Left lung (tissue), 10 donors: ENCODE data around the gene ERO1B. TPM values are rescaled to one million over a fixed set of nuclear protein-coding genes. Genes with fewer than 3 reads are reported as not detected.
A peak's percentile ranks its signal among the peaks of the same experiment; 100 is the strongest.

ENCODE experiments used
- ATAC-seq: fragments of 200-7000 bp; cut with Tn5 transposase; one replicate; pipeline ENCODE4 v1.9.1; 2020; ENCODE audit warnings: moderate library complexity
- DNase-seq, 4 donors: peaks; one replicate each; pipeline ENCODE4 v3.0.0-alpha.2; 2013 to 2020
- H3K27ac ChIP-seq, 2 donors: fragments of 200-600 bp; sonication (generic) in 1 of 2; one replicate each; pipeline versions ENCODE4 v1.5.0 to v1.8.0; 2020 to 2021
- H3K27me3 ChIP-seq, 2 donors: fragments of 200-600 bp; sonication (generic) in 1 of 2; one replicate each; pipeline versions ENCODE4 v1.5.0 to v1.8.0; 2020 to 2021
- H3K36me3 ChIP-seq, 2 donors: fragments of 200-600 bp; sonication (generic) in 1 of 2; one replicate each; pipeline versions ENCODE4 v1.5.0 to v1.8.0; 2020 to 2021
- H3K4me1 ChIP-seq, 2 donors: fragments of 200-600 bp; one replicate each; pipeline ENCODE4 v1.8.0; 2021
- H3K4me3 ChIP-seq, 2 donors: fragments of 200-600 bp; sonication (generic) in 1 of 2; one replicate each; pipeline versions ENCODE4 v1.5.0 to v1.8.0; 2020 to 2021; ENCODE audit warnings: mild to moderate bottlenecking in 1 of 2
- H3K9me3 ChIP-seq, 2 donors: fragments of 200-600 bp; sonication (generic) in 1 of 2; one replicate each; pipeline versions ENCODE4 v1.5.0 to v1.8.0; 2020 to 2021
- intact Hi-C, 2 donors: fragments of 100-400 bp; cut with DNase I; formaldehyde crosslinking; loops; one replicate each; pipeline versions ENCODE4 v1.11.2 to v1.14.2; 2022
- polyA plus RNA-seq, 6 donors: library from polyadenylated mRNA; unstranded; fragments of 120-200 nt; gene quantifications; one replicate each; pipeline ENCODE4 v1.2.1, GENCODE V29; 2013; ENCODE audit not compliant: insufficient read length in 6 of 6
- total RNA-seq, 2 donors: library from RNA; stranded (reverse); fragmentation: NEBNext Ultra II Directional; extraction: Animal tissue kit (Norgen Biotek cat#: 25700); gene quantifications; one replicate each; pipeline ENCODE4 v1.2.1, GENCODE V29; 2021
- TF ChIP-seq, protein P1 (sequence below), 2 donors: fragments of 200-600 bp; sonication (generic) in 1 of 2; IDR thresholded peaks; one replicate each; pipeline versions ENCODE4 v1.5.0 to v1.8.0; 2021; ENCODE audit warnings: antibody characterized with exemption in 2 of 2
- donor health status: DM: no; HTN: yes; CAD: no.
- donor health status: DM: no; HTN: no; CAD: no.

Gene ERO1B
- total and polyA plus RNA-seq, 8 donors, result 5.8 to 11.1 (median 9.5) TPM

DNA sequence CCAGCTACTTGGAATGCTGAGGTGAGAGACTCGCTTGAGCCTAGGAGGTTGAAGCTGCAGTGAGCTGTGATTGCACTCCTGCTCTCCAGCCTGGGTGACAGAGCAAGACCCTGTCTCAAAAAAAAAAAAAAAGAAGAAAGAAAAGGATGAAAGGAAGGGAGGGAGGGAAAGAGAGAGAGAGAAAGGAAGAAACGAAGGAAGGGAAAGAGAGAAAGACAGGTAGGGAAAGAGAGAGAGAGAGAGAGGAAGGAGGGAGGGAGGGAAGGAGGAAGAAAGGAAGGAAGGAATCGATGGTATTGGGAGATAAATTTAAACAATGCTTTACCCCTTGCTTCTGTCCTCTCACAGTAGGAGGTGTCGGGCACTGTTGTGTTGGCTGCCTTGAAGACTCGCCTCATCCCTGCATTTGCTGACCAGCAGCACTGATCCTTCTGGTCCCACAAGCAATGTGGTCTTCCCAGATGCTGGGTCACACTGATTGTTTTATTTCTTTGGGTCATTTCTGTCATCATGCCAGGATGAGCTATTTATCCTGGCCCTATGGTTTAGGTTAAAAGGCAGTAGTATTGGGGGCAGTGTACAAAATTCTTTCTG is 108.5 kb downstream of the ERO1B start:
- ATAC-seq, result no peak
- H3K4me1 ChIP-seq, result peaks cover 0 to 9% of the 10 kb centered on the region in 2 donors
- TF ChIP-seq, protein P1, sequence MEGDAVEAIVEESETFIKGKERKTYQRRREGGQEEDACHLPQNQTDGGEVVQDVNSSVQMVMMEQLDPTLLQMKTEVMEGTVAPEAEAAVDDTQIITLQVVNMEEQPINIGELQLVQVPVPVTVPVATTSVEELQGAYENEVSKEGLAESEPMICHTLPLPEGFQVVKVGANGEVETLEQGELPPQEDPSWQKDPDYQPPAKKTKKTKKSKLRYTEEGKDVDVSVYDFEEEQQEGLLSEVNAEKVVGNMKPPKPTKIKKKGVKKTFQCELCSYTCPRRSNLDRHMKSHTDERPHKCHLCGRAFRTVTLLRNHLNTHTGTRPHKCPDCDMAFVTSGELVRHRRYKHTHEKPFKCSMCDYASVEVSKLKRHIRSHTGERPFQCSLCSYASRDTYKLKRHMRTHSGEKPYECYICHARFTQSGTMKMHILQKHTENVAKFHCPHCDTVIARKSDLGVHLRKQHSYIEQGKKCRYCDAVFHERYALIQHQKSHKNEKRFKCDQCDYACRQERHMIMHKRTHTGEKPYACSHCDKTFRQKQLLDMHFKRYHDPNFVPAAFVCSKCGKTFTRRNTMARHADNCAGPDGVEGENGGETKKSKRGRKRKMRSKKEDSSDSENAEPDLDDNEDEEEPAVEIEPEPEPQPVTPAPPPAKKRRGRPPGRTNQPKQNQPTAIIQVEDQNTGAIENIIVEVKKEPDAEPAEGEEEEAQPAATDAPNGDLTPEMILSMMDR (IDR thresholded peaks at IDR 0.05), result no peak
- no peaks in the 10 kb centered on the region for H3K9me3 ChIP-seq
- no peak overlapping the region for H3K4me3 ChIP-seq
- H3K27ac ChIP-seq, result no peak overlapping the region
- H3K27me3 ChIP-seq, result no peaks in the 10 kb centered on the region
- intact Hi-C loops, result no loop called here
- no peak for DNase-seq
- peaks cover 0 to 7% of the 10 kb centered on the region in 2 donors for H3K36me3 ChIP-seq

DNA sequence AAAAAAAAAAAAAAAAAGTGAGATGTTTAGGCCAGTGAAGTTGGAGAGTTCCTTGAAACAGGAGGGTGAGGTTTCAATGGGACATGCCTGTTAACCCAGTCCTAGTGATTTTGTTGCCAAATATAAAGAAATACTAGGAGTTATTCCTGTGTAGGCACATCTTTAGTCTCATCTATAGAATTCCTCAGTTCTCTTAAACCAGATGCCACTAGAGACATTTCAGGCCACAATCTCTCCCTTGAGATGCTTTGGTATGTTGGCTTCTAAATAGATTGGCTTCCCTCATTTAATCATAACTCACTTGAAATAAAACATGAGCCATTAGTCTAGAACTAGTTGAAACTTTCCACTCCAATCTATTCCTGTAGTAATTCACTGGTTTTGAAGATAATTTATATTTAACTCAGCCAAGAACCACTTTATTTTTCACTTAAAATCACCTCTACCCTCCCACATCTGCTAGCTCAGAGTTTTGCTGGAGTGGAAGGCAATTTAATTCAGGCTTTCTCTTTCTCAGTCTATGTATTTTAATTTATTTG is 109.6 kb downstream of the ERO1B start:
- Histone ChIP-seq H3K9me3 (no peaks in the 10 kb centered on the region), H3K4me1 (peaks cover 0 to 10% of the 10 kb centered on the region in 2 donors), H3K27ac (no peak overlapping the region), H3K4me3 (no peak overlapping the region), H3K36me3 (peaks cover 0 to 7% of the 10 kb centered on the region in 2 donors), H3K27me3 (no peaks in the 10 kb centered on the region)
- TF ChIP-seq, protein P1 (IDR thresholded peaks at IDR 0.05), result no peak
- DNase-seq (no peak), ATAC-seq (no peak)
- intact Hi-C loops, result no loop called here

DNA sequence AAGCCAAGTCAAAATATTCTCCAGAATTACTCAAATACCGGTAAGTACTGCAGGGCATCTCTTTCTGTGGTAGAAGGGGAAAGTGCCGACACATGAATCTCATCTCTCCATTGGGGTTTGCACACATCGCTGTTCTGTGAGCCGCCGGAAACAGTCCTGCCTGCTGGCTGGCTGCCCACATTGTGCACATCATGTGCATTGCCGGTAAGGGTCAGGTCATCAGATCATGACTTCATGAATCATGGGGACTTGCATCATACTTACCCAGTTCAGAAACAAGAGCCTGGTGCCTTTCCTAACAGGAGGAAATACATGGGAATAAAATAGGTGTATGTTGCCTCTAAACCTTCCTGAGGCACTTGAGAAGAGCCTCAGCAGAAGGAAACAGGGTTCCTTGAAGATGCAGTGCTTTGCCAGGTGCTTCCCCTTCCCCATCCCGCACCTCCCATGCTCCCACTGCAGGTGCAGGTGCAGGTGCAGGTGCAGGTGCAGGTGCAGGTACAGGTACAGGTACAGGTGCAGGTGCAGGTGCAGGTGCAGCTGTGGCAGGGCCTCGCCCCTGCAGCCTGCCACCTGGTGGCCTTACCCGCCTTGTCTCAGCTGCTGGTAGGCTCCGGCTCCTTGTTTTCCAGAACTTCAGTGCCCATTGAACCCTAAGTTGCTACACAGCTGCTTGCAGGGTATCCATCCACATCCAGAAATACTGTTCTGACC is 112.9 kb downstream of the ERO1B start:
- peaks cover 0 to 10% of the 10 kb centered on the region in 2 donors for H3K4me1 ChIP-seq
- no peaks in the 10 kb centered on the region for H3K36me3 ChIP-seq
- DNase-seq (no peak), ATAC-seq (peak; percentile 63)
- no peaks in the 10 kb centered on the region for H3K9me3 ChIP-seq
- no peak overlapping the region for H3K4me3 ChIP-seq
- TF ChIP-seq, protein P1 (IDR thresholded peaks at IDR 0.05), result no peak
- H3K27ac ChIP-seq, result no peak overlapping the region
- no peaks in the 10 kb centered on the region for H3K27me3 ChIP-seq
- intact Hi-C loops, result no loop called here

DNA sequence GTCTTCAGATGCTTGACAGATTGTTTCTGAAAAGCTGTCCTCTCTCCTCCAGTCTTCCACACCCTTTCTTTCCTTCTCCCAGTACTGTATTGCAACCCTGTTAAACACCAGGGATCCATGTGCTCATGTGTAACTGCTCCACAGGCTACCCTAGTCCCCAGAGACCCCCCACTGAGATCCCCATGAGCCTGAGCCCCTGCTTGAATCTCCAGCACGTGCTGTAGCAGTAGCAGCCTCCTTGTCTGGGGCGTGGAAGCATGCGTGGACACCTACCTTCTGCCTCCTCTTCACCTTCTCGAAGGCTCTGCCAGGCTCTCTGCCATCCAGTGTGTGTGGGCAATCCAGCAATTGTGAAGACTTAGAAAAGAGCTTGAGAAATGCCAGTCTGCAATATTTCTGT is 114.2 kb downstream of the ERO1B start:
- intact Hi-C loops, result no loop called here
- peaks cover 0 to 13% of the 10 kb centered on the region in 2 donors for H3K4me1 ChIP-seq
- DNase-seq (no peak), ATAC-seq (no peak)
- peaks cover 0 to 1% of the 10 kb centered on the region in 2 donors for H3K9me3 ChIP-seq
- H3K27me3 ChIP-seq, result no peaks in the 10 kb centered on the region
- H3K36me3 ChIP-seq, result no peaks in the 10 kb centered on the region
- H3K4me3 ChIP-seq, result no peak overlapping the region
- TF ChIP-seq, protein P1 (IDR thresholded peaks at IDR 0.05), result no peak
- no peak overlapping the region for H3K27ac ChIP-seq

DNA sequence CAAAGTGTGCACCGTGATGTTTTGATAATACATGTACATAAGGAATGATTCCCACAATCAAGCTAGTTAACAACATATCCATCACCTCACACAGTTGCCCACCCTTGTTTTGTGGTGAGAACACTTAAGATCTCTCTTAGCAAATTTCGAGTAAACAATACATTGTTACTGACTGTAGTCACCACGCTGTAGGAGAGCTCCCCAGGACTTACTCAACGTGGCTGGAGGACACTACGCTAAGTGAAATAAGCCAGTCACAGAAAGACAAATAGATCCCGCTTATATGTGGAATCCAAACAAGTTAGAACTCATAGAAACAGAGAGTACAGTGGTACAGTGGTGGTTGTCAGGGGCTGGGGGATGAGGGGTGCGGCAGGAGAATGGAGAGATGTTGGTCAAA is 114.6 kb downstream of the ERO1B start:
- no peak for ATAC-seq

More for the DNA sequence above, 114.6 kb downstream of the ERO1B start:
- intact Hi-C loops, result no loop called here
- no peak for DNase-seq
- Histone ChIP-seq H3K9me3 (peaks cover 0 to 6% of the 10 kb centered on the region in 2 donors), H3K27me3 (no peaks in the 10 kb centered on the region), H3K4me3 (no peak overlapping the region), H3K36me3 (no peaks in the 10 kb centered on the region), H3K27ac (no peak overlapping the region), H3K4me1 (peaks cover 0 to 13% of the 10 kb centered on the region in 2 donors)
- TF ChIP-seq, protein P1 (IDR thresholded peaks at IDR 0.05), result no peak
